ENCODE measurements around the gene FN1.

FN1 gene

DNA sequence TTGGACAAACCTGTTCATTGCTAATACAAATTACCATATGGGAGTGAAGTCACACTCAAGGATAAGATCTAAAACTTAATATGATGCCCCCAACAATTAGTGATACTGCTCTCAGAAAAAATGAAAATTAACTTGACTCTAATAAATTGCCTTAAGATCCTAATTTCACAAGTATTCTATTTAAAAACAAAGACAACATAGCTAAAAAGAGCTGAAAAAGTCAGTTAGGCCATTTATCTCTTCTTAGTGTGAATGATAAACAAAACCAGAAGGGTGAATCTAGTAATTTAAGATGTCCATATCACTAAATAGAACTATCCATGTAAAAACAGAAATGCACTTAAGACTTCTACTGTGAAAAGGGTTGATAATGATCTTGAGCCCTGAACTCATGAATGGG lies 53.4 kb downstream of the FN1 start:
- TF ChIP-seq, protein P1, sequence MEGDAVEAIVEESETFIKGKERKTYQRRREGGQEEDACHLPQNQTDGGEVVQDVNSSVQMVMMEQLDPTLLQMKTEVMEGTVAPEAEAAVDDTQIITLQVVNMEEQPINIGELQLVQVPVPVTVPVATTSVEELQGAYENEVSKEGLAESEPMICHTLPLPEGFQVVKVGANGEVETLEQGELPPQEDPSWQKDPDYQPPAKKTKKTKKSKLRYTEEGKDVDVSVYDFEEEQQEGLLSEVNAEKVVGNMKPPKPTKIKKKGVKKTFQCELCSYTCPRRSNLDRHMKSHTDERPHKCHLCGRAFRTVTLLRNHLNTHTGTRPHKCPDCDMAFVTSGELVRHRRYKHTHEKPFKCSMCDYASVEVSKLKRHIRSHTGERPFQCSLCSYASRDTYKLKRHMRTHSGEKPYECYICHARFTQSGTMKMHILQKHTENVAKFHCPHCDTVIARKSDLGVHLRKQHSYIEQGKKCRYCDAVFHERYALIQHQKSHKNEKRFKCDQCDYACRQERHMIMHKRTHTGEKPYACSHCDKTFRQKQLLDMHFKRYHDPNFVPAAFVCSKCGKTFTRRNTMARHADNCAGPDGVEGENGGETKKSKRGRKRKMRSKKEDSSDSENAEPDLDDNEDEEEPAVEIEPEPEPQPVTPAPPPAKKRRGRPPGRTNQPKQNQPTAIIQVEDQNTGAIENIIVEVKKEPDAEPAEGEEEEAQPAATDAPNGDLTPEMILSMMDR (IDR thresholded peaks at IDR 0.05) = no peak
- Histone ChIP-seq H3K27ac (no peak overlapping the region), H3K4me3 (no peak overlapping the region)
- no peak for DNase-seq (ENCODE audit: low spot score)

GRCh38 chr2:215382011-215382410 lies 53.9 kb downstream of the FN1 start:
- H3K27ac ChIP-seq = no peak overlapping the region
- DNase-seq (ENCODE audit: low spot score) = no peak
- H3K4me3 ChIP-seq = no peak overlapping the region
- TF ChIP-seq, protein P1 (IDR thresholded peaks at IDR 0.05) = no peak

DNA sequence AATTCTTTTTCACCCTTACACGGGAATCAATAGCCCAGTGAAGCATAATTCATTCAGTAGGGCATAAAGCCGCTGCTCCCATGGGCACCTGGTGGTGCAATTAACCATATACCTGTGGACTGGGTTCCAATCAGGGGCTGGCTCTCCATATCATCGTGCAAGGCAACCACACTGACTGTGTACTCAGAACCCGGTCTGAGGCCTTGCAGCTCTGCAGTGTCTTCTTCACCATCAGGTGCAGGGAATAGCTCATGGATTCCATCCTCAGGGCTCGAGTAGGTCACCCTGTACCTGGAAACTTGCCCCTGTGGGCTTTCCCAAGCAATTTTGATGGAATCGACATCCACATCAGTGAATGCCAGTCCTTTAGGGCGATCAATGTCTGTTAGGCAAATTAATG lies 55.2 kb downstream of the FN1 start:
- H3K27ac ChIP-seq = no peak overlapping the region
- TF ChIP-seq, protein P1 (IDR thresholded peaks at IDR 0.05) = no peak
- DNase-seq (ENCODE audit: low spot score) = no peak
- no peak overlapping the region for H3K4me3 ChIP-seq

GRCh38 chr2:215379948-215380347 lies 55.9 kb downstream of the FN1 start:
- TF ChIP-seq, protein P1 (IDR thresholded peaks at IDR 0.05) = no peak
- no peak overlapping the region for H3K4me3 ChIP-seq
- no peak overlapping the region for H3K27ac ChIP-seq
- no peak for DNase-seq (ENCODE audit: low spot score)

GRCh38 chr2:215379039-215379438 lies 56.8 kb downstream of the FN1 start:
- Histone ChIP-seq H3K27ac (no peak overlapping the region), H3K4me3 (no peak overlapping the region)
- TF ChIP-seq, protein P1 (IDR thresholded peaks at IDR 0.05) = no peak
- no peak for DNase-seq (ENCODE audit: low spot score)

DNA sequence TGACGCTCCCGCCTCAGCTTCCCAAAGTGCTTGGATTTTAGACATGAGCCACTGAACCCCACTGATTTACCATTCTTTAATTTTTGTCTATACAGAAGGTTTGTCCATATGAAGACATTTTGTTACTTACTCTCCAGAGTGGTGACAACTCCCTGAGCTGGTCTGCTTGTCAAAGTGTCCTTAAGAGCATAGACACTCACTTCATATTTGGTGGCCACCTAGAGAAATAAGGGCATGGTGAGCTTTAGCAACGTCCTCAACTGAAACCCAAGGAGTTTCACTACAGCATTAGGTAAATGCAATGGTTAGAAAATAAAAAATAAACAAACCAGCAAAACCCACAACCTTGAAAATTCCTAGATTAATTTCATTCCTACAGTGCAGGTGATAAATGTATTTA lies 57.8 kb downstream of the FN1 start:
- no peak overlapping the region for H3K4me3 ChIP-seq
- TF ChIP-seq, protein P1 (IDR thresholded peaks at IDR 0.05) = no peak
- no peak for DNase-seq (ENCODE audit: low spot score)
- H3K27ac ChIP-seq = no peak overlapping the region

DNA sequence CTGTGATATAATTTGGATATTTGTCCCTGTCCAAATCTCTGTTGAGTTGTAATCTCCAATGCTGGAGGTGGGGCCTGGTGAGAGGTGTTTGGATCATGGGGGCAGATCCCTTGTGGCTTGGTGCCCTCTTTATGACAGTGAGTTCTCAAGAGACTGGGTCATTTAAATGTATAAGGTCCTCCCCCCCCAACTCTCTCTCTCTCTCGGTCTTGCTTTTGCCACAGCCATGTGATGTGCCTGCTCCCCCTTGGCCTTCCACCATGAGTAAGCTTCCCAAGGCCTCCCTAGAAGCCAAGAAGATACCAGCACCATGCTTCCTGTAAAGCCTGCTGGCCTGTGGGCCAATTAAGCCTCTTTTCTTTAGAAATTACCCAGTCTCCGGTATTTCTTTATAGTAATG lies 58.6 kb downstream of the FN1 start:
- TF ChIP-seq, protein P1 (IDR thresholded peaks at IDR 0.05) = no peak
- no peak for DNase-seq (ENCODE audit: low spot score)
- peak overlapping the region in 1 of 2 donors; percentile 5 for H3K27ac ChIP-seq
- H3K4me3 ChIP-seq = no peak overlapping the region

Measured in coronary artery (tissue), 2 donors.